Left forelimb (tissue), 1 donor: Measurements from ENCODE around the gene DENND2D.
A peak's percentile ranks its signal among the peaks of the same experiment; 100 is the strongest.

Experiments
- DNase-seq: peaks from one replicate; pipeline ENCODE4 v3.0.0-alpha.2; 2018; ENCODE audit warnings: low spot score

The DENND2D gene

DNA sequence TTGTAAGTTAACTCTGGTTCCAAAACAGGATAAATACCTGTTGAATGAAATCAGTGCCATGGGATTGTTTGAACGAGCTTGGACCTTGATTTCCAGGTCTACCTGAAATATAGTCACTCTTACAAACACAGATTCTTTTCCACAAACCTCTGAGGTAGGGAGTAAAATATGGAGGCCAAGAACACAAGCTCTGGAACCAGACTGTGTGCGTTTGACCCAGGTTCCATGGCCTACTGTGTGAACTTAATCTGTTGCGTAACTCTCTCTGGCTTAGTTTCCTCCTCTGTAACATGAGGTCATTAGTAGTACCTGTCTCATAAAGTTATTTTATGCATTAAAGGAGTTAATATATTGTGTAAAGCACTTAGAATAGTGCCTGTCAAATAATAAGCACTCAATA is 25.1 kb downstream of the DENND2D start:
- DNase-seq, result no peak

DNA sequence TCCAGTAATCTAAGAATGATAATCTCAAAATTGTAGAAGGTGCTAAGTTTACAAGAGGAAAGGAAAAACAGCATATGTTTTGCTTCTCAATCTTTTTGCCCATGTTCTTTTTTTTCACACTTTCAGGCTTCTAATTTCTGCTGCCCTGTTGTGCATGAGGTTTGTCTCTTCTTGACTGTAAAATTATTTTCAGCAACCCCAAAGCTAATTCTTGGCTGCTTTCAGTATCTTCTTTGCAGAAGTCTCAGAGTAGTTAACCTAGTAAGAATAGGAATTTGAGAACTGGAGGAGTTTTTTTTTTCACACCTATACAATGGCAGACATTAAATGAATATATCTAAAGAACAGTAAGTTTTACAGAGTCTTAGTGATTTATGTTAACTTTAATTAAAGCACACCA is 26.4 kb downstream of the DENND2D start:
- no peak for DNase-seq

DNA sequence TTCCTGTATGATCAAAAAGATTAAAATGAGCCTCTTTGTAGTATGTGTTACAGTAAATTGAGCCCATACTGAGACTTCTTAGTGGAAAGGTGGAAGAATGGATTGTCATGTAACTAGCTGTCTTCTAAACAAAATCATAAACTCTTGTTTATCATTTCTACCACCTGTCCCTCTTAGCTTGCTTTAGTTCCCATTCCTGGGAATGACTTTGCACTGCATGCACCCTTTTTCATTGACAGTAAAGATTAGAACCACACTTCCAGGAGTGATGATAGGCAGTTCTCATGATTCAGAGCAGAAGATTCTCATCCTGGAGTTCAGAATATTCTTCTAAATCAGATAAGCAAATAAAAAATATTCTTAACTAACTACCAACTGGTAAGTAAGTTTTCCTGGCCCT is 28.0 kb downstream of the DENND2D start:
- no peak for DNase-seq

DNA sequence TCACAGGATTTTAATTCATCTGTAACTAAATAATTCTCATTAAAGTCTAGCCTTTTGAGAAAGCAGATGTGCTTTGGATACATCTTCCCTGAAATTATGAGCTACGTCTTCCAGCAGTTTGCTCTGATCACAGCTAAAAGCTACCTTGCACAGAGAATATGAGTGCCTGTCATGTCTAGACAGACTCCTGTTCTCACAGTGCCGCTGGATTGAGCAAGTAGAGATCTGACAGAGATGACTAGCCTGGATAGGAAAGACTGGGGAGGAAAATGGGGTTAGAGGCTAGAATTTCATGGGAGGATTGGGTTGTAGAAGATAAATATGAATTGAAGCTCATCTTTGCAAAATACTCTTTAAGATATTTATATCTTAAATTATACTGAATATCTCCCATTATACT is 36.3 kb downstream of the DENND2D start:
- no peak for DNase-seq

DNA sequence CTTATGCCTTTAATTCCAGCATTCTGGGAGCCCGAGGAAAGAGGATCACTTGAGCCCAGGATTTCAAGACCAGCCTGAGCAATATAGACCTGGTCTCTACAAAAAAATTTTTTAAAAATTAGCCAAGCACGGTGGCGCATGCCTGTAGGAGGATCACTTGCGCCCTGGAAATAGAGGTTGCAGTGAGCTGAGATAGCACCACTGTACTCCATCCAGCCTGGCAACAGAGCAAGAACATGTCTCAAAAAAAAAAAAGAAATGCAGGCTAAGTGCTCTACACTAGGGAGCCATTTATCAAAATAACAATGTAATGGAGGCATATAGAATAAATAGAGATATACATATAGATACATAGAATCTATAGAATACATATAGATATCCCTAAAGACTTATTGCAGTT is 37.1 kb downstream of the DENND2D start:
- no peak for DNase-seq

DNA sequence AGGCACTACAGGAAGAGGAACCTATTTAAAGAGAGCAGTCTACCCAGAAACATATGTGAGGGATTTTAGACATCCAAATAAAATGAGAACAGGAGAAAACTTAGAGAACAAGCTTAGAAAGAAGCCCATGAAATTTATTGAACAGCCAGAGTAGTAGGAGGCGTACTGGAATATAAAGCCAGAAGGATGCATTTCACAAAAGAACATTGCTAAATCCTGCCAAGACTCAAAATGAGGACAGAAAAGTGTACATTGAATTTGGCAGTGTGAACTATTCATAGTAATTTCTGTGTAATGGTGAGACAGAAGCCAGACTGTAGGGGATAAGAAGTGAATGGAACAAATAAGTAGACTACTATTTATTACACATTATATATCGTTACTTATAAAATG is 38.0 kb downstream of the DENND2D start:
- no peak for DNase-seq

DNA sequence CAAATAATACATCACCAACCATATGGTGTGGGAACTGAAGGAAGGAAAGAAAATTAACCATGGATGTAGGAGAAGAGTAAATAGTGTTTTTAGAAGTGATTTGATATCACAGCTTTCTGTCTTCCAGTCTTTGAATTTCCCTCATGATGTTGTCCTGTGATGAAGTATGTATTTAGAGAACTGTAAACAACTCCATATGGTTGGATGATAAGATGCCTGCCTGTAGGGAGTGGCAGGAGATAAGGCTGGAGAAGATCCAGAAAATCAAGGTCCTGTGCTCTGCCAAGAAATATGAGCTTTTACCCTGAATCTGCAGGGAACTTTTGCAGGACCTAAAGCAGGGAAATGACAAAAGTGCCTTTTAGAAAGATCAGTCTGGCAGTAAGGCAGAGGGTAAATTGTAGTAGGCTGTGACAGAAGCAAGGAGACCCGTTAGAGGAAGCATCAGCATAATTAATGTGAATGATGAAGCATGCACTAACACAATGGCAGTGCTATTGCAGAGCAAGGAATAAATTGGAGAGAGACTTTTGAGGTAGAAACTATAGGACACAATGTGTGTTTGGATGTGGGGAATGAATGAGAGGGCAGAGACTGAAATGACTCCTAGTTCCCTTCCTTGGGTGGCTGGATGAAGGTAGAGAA is 38.5 kb downstream of the DENND2D start:
- no peak for DNase-seq

DNA sequence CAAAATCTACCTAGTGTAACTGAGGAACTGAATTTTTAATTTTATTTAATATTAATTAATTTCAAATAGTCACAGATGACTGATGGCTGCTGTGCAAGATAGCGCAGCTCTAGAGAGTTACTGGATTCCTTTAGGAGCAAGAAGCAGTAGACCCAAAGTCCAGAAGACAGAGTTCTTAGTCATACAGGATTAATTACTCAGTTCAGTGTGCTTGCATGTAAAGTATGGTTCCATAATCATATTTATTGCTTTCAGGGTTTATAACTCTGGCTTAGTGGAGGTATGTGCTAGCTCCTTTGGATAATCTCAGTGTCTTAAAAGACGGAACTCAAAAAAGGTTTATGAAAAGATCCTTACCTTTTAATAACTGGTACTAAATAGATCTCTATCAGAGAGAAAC is 43.0 kb downstream of the DENND2D start:
- no peak for DNase-seq

DNA sequence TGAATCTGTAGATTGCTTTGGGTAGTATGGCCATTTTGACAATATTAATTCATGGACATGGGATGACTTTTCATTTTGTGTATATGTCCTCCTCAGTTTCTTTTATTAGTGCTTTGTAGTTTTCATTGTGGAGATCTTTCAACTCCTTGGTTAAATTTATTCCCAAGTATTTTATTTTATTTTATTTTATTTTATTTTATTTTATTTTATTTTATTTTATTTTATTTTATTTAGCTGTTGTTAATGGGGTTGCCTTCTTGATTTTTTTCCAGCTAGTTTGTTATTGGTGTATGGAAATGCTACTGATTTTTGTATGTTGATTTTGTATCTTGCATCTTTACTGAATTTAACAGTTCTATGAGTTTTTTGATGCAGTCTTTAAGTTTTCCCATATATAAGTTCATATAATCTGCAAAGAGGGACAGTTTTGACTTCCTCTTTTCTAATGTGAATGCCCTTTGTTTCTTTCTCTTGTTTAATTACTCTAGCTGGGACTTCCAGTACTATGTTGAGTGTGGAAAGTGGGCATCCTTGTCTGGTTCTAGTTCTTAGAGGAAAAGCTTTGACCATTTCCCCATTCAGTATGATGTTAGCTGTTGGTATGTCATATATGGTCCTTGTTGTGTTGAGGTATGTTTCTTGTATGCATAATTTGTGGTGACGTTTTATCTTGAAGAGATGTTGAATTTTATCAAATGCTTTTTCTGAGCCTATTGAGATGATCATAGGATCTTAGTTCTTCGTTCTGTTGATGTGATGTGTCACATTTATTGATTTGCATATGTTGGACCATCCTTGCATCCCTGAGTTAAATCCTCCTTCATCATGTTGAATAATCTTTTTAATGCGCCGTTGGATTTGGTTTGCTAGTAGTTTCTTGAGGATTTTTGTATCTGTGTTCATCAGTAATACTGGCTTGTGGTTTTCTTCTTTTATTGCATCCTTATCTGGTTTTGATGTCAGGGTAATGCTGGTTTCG is 46.1 kb downstream of the DENND2D start:
- no peak for DNase-seq

DNA sequence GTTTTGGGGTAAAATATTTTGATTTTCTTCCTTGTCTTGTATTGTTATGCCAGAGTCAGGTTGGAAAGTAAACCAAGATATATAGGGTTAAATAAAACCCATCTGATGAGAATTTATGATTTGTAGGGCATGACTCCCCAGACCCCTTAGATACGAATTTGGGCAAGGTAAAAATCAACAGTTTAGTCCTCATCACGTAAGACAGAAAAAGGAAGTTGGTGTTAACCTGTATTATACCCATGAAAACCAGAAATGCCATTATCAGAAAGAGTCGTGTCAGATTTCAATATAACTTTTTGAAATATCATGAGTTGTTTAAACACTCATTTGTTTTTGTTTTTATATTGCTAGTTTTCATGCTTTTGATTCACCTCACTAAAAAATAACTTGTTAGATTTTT is 48.6 kb downstream of the DENND2D start:
- DNase-seq, result no peak

DNA sequence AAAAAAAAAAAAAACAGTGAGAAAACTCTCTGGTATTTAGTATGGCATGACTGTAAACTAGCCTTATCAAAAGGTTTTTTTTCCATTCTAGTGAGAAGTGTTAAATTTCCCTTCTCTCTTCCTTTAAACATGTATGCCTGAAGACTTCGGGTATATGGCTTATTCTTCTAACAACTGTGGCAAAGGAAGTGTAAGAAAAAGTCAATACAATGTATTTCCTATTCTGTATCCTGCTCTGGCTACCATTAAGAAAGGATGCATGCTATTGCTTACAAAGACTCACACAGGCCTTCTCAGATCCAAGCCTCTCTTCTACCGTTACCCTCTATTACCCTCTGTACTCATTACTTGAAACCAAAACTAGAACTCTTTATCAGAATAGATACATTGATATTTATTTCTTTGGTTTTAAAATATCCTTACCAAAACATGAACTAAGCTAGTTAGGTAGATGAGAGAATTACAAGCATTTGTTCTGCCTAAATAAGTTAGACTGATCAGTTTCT is 52.0 kb downstream of the DENND2D start:
- DNase-seq, result no peak

DNA sequence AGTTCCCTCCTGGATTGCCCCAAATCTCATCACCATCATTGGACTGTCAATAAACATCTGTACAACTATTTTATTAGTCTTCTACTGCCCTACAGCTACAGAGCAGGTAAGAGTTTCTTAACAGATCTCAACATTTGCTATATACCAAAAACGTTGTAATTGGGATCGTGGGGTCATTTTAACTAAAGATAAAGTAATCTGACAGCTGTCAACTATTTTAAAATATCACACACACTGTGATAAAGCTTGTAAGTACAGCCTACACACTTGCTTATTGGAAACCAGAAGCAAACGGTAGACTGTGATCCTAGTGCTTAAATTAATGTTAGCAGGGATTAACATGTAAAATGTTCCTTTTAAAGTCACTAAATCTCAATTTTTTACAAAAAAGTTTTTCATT is 52.5 kb downstream of the DENND2D start:
- no peak for DNase-seq

DNA sequence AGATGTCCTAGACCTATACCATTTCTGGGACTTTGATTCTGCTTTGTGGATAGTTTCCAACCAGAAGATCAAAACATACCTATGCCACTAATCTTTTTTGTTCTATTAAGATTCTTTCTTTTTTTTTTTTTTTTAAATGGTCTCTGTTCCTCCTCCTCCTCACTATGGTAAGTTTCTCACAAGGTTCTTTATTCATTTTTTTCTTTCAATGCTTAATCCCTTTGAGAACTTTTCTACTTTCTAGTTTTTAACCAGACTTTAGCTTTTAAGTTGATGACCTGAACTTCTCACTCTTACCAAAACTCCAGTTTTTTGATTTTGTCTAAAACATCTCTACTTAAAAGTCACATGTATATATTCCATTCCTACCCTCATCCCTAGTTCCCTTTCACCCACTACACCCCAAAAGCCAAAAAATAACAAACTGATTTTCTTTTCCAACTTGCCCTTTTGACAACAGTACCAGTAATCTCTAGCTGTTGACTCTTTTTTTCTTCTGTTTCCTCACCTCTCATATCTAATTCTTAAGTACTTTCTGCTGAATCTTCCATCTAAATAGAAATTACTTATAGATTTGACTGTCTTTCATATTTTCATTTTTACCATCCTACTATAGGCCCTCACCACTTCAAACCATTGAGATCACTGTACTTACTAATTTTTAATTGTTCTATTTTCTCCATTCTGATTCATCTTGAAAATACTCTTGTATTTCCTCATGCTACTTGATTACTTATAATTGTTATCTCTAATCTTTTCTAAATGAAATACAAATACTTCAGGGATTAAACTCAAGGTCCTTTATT is 54.3 kb downstream of the DENND2D start:
- no peak for DNase-seq

DNA sequence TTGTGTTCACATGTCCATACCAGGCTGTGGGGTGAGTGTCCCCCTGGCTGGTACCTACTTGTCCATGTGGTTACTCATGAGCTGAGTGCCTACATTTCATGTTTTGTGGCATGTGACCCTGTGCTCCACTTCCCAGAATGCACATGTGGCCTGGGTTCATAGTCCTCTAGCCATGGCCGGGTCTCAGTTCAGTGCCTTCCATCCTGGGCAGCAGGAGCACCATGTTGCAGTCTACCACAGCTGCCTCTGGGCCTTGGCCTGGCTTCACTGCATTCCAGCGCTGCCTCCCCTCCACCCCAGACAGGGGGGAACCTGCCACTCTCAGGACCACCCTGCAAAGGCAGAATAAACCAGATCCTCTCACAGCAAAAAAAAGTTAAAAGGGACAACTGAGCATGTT is 54.9 kb downstream of the DENND2D start:
- no peak for DNase-seq

DNA sequence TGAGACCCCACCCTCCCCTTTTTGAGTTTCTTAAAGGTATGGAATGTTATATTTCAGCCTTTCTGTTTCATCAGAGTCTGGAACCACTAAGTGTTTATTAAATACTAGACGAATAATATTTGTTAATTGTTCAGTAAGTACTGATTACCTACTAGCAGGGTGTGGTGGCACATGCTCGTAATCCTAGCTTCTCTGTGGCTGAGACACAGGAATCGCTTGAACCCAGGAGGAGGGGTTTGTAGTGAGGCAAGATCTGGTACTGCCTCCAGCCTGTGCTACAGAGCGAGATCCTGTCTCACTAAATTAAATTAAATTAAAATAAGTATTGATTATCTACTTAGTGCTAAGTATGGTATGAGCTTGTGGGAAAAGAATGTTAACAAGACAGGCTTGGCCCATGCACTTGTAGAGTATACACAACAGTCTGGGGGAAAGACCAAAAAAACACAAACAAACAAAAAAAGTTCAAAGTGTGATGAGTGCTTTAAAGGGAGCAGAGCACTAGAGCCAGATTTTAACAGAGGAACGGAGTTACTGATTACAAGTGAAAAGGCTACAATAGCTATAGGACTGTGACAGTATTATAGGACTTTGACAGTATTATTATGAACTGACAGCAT is 58.0 kb downstream of the DENND2D start:
- no peak for DNase-seq

DNA sequence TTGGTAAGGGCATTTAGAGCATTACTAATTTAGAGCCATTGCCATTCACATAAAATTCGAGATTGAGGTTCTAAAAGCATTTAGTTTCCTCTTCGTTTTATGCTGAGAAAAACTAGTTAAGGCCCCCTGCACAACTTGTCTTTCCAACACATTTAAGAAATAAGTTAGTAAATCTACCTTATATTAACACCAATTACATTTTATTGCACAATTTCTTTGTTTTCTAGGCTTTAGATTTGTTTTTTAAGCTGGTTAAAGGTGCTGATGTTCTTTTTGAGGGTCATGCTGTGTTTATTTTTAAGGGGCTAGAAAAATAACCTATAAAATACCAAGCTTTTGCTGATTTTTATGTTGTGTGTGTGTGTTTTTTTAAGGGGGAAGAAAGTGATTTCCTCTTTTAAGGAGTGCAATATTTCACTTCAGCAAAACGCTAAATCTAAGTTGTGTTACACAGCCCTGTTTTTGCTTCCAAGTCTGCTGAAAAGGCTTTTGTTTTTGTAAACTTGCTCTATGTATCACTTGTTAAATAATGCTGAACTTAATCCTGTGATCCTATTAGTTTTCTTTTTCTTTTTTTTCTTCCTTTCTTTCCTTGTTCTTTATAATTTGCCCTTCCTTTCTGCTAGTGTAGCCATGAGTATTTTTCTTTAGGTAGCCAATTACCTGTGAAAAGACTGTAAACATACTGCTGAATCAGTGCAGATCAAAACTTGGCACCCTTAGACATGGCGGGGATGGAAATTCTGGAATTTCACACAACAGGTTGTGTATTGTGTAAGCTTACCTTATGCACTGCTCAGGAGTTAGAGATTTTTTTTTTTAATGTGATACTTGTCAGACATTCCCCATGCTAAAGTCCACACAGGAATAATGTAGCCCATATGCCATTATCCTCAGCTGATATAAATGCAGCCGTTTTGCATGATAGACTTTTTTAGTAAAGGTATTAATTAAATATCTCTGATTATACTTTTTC is 58.9 kb downstream of the DENND2D start:
- DNase-seq, result no peak

DNA sequence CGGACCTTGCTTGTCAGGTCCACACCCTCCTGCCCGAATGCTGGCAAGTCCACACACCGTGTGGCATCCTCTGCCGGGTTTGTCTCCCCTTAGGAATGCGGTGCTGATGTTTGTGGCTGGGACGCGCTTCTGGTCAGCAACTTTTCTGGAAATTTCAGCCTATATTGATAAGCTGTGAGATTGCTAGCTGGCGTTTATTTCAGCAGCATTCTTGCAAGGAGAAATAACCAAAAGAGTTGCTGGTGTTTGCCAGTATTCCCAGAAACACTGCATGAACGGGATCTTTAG is 59.8 kb downstream of the DENND2D start:
- DNase-seq, result no peak

DNA sequence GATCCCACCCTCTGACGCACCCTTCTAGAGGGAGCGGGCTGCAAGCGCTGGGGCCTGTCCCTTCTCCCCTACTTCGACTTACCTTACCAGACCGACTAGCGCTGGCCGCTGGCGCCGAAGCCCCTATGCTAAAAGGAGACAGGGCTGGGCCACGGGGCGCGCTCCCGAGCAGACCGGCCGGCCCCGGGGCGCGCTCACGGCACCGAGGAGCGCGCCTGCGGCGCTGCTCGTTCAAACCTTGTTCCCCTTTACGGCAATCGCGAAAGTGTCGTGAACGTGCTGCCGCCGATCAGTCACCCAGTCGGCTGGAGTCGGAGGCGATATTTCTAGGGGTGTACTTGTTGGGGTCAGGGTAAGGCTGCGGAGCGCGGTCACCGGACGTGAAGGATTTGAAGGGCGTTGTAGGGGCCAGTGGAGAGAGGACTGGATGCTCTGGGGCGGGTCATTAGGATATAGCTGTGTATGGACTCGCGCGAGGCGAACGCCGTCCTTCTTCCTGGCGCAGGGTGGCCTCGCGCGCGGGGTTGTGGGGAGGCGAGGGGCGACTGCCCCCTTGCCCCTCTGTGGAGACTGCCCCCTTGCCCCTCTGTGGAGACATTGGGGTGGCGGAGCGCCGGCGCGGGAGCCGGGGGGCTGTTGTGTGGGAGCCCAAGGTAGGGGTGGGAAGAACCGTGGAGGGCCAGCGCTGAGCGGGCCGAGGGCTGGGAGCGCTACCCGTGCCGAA is 60.3 kb downstream of the DENND2D start, which contains the start of the genes CEPT1 and DRAM2:
TSS of gene CEPT1 (plus strand) at position 268 of the 724 bp plus-strand sequence. CDS start 7,492 bp downstream, outside the sequence.
TSS of gene DRAM2 (minus strand) at position 138 of the 724 bp plus-strand sequence. CDS start 8,539 bp downstream, outside the sequence.
- DNase-seq, result peak; percentile 95

DNA sequence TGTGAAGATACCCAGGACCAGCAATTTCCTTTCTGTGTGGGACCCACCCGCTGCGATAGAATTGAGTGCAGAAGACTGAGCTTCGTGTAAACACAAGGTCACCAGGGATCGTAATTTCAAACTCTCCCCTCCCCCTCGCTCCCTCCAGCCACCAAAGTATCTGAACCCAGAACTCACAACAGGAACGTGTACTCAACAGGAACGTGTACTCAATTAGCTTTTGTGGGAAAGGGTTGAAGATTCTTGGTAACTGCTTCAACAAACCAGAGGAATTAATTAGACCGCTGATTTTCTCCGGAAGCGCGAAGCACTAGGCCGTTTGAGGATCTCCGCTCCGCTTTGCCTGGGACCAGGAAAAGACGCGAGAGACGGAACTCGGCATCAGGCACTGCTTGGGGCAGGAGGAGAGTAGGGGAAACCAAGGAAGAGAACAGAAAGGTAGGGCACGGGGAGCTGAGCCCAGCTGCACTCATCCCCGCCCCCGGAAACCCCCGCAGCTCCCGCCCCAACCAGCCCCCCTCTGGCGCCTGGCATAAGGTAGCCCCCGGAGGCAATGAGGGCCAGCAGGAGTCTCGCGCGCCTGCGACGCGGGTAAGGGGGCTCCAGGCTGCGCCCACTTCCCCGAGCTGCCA is 61.0 kb downstream of the DENND2D start:
- no peak for DNase-seq
